Measurements from ENCODE around the gene CD52. TPM values are rescaled to one million over a fixed set of nuclear protein-coding genes. Genes with fewer than 3 reads are reported as not detected.
A peak's percentile ranks its signal among the peaks of the same experiment; 100 is the strongest.
"Not testable (repeated sequence)": the region's sequence is repeated elsewhere in the genome, so short reads cannot be mapped to it uniquely, and the experiment has no call there.

CD52 gene
- polyA plus RNA-seq, 1 donor from 2014 or later, result 10,525 TPM

- peaks cover 12 to 26% (median 16%) of the 10 kb centered on the region in 3 donors for H3K4me1 Mint-ChIP-seq
- H3K4me3 Mint-ChIP-seq, result peak overlapping the region in 1 of 4 donors; percentile 51
- peaks cover 12% of the 10 kb centered on the region for H3K36me3 Mint-ChIP-seq
- H3K27me3 Mint-ChIP-seq, result no peaks in the 10 kb centered on the region
- H3K9me3 Mint-ChIP-seq, result no peaks in the 10 kb centered on the region
- H3K27ac Mint-ChIP-seq, result no peak overlapping the region
Observed at GRCh38 chr1:26324550-26324949, 6.8 kb downstream of the CD52 start.

GRCh38 chr1:26327956-26328362 is 10.2 kb downstream of the CD52 start:
- Mint-ChIP-seq H3K4me3 (no peak overlapping the region), H3K4me1 (peaks cover 2 to 8% (median 3%) of the 10 kb centered on the region in 3 donors), H3K27ac (no peak overlapping the region), H3K27me3 (no peaks in the 10 kb centered on the region), H3K36me3 (peaks cover 4% of the 10 kb centered on the region), H3K9me3 (no peaks in the 10 kb centered on the region)

GRCh38 chr1:26328597-26328996 is 10.8 kb downstream of the CD52 start:
- no peaks in the 10 kb centered on the region for H3K9me3 Mint-ChIP-seq
- peaks cover 2% of the 10 kb centered on the region for H3K36me3 Mint-ChIP-seq
- H3K27ac Mint-ChIP-seq, result no peak overlapping the region
- H3K4me3 Mint-ChIP-seq, result no peak overlapping the region
- peaks cover 0 to 4% (median 0%) of the 10 kb centered on the region in 3 donors for H3K4me1 Mint-ChIP-seq
- no peaks in the 10 kb centered on the region for H3K27me3 Mint-ChIP-seq

- H3K4me3 Mint-ChIP-seq, H3K36me3 Mint-ChIP-seq, H3K4me1 Mint-ChIP-seq, H3K27me3 Mint-ChIP-seq, H3K27ac Mint-ChIP-seq, H3K9me3 Mint-ChIP-seq: not testable (repeated sequence)
Observed at GRCh38 chr1:26329380-26329779, 11.6 kb downstream of the CD52 start.

- Mint-ChIP-seq H3K9me3 (no peaks in the 10 kb centered on the region), H3K27ac (no peak overlapping the region), H3K27me3 (no peaks in the 10 kb centered on the region), H3K4me1 (peaks cover 0 to 3% (median 3%) of the 10 kb centered on the region in 3 donors), H3K36me3 (peaks cover 2% of the 10 kb centered on the region), H3K4me3 (no peak overlapping the region)
Observed at GRCh38 chr1:26330276-26330675, 12.5 kb downstream of the CD52 start.

- H3K9me3 Mint-ChIP-seq, H3K27me3 Mint-ChIP-seq, H3K4me1 Mint-ChIP-seq, H3K36me3 Mint-ChIP-seq, H3K4me3 Mint-ChIP-seq, H3K27ac Mint-ChIP-seq: not testable (repeated sequence)
Observed at GRCh38 chr1:26333312-26333711, 15.6 kb downstream of the CD52 start.

- Mint-ChIP-seq H3K4me3 (peak overlapping the region; percentile 87 to 97 (median 91)), H3K27ac (no peak overlapping the region), H3K27me3 (no peaks in the 10 kb centered on the region), H3K4me1 (peaks cover 0 to 8% (median 5%) of the 10 kb centered on the region in 3 donors), H3K9me3 (no peaks in the 10 kb centered on the region), H3K36me3 (peaks cover under 1% of the 10 kb centered on the region)
Observed at GRCh38 chr1:26335774-26336476, 18.2 kb downstream of the CD52 start.

- H3K9me3 Mint-ChIP-seq, result no peaks in the 10 kb centered on the region
- no peaks in the 10 kb centered on the region for H3K27me3 Mint-ChIP-seq
- H3K27ac Mint-ChIP-seq, result peak overlapping the region in 1 of 3 donors; percentile 32
- peaks cover 0 to 8% (median 5%) of the 10 kb centered on the region in 3 donors for H3K4me1 Mint-ChIP-seq
- H3K36me3 Mint-ChIP-seq, result no peaks in the 10 kb centered on the region
- H3K4me3 Mint-ChIP-seq, result peak overlapping the region; percentile 87 to 97 (median 91)
Observed at GRCh38 chr1:26336477-26337205, 18.9 kb downstream of the CD52 start.

GRCh38 chr1:26337206-26337535 is 19.4 kb downstream of the CD52 start:
- Mint-ChIP-seq H3K36me3 (no peaks in the 10 kb centered on the region), H3K4me1 (peaks cover 0 to 8% (median 5%) of the 10 kb centered on the region in 3 donors), H3K9me3 (no peaks in the 10 kb centered on the region), H3K27me3 (no peaks in the 10 kb centered on the region), H3K27ac (peak overlapping the region in 1 of 3 donors; percentile 32), H3K4me3 (peak overlapping the region in 3 of 4 donors; percentile 73 to 97 (median 88))

- Mint-ChIP-seq H3K4me1 (peaks cover 0 to 8% (median 5%) of the 10 kb centered on the region in 3 donors), H3K4me3 (peak overlapping the region; percentile 32 to 88 (median 69)), H3K36me3 (no peaks in the 10 kb centered on the region), H3K27ac (no peak overlapping the region), H3K27me3 (no peaks in the 10 kb centered on the region), H3K9me3 (no peaks in the 10 kb centered on the region)
Observed at GRCh38 chr1:26337625-26338024, 19.9 kb downstream of the CD52 start.

- no peaks in the 10 kb centered on the region for H3K36me3 Mint-ChIP-seq
- peaks cover 1% of the 10 kb centered on the region for H3K27me3 Mint-ChIP-seq
- no peaks in the 10 kb centered on the region for H3K9me3 Mint-ChIP-seq
- peaks cover 0 to 8% (median 5%) of the 10 kb centered on the region in 3 donors for H3K4me1 Mint-ChIP-seq
- H3K4me3 Mint-ChIP-seq, result peak overlapping the region in 1 of 4 donors; percentile 88
- H3K27ac Mint-ChIP-seq, result peak overlapping the region in 2 of 3 donors; percentile 43 to 59
Observed at GRCh38 chr1:26338670-26339069, 20.9 kb downstream of the CD52 start.

GRCh38 chr1:26340047-26340481 is 22.3 kb downstream of the CD52 start:
- Mint-ChIP-seq H3K9me3 (no peaks in the 10 kb centered on the region), H3K4me3 (no peak overlapping the region), H3K27me3 (peaks cover 1% of the 10 kb centered on the region), H3K27ac (peak overlapping the region in 1 of 3 donors; percentile 45), H3K36me3 (no peaks in the 10 kb centered on the region), H3K4me1 (peaks cover 0 to 6% (median 4%) of the 10 kb centered on the region in 3 donors)

GRCh38 chr1:26344147-26344920 is 26.6 kb downstream of the CD52 start:
- H3K36me3 Mint-ChIP-seq, result no peaks in the 10 kb centered on the region
- H3K9me3 Mint-ChIP-seq, result no peaks in the 10 kb centered on the region
- H3K27ac Mint-ChIP-seq, result no peak overlapping the region
- peaks cover 1% of the 10 kb centered on the region for H3K27me3 Mint-ChIP-seq
- peaks cover 0 to 1% (median 1%) of the 10 kb centered on the region in 3 donors for H3K4me1 Mint-ChIP-seq
- H3K4me3 Mint-ChIP-seq, result no peak overlapping the region

GRCh38 chr1:26345718-26346117 is 28.0 kb downstream of the CD52 start:
- peaks cover 1% of the 10 kb centered on the region for H3K27me3 Mint-ChIP-seq
- H3K4me3 Mint-ChIP-seq, result no peak overlapping the region
- H3K9me3 Mint-ChIP-seq, result no peaks in the 10 kb centered on the region
- H3K4me1 Mint-ChIP-seq, result peaks cover 0 to 1% (median 1%) of the 10 kb centered on the region in 3 donors
- no peak overlapping the region for H3K27ac Mint-ChIP-seq
- no peaks in the 10 kb centered on the region for H3K36me3 Mint-ChIP-seq

All from IgD-negative memory B cell (primary cell).